H9 (cell line): ENCODE results near the gene ARL13B. TPM values are rescaled to one million over a fixed set of nuclear protein-coding genes. Genes with fewer than 3 reads are reported as not detected.

Source experiments
- DNase-seq: peaks from one replicate; pipeline ENCODE4 v3.0.0-alpha.2; 2017
- H2AFZ ChIP-seq: one replicate; pipeline ENCODE4 v1.6.1; 2013; ENCODE audit warnings: mild to moderate bottlenecking, low read length, control low read depth, moderate library complexity
- H2AK5ac ChIP-seq: 2 replicates; pipeline ENCODE4 v1.6.1; 2013; ENCODE audit warnings: low read length, control low read depth, mixed read lengths; ENCODE audit not compliant: insufficient read length
- H2BK120ac ChIP-seq: one replicate; pipeline ENCODE4 v1.6.1; 2013; ENCODE audit warnings: low read depth, mild to moderate bottlenecking, low read length, control low read depth, inconsistent platforms; ENCODE audit not compliant: poor library complexity, severe bottlenecking
- H2BK12ac ChIP-seq: 2 replicates; pipeline ENCODE4 v1.6.1; 2013; ENCODE audit warnings: low read length, control low read depth, mixed read lengths, low read depth; ENCODE audit not compliant: insufficient read length
- H2BK15ac ChIP-seq: 2 replicates; pipeline ENCODE4 v1.6.1; 2013; ENCODE audit warnings: low read depth, low read length, control low read depth
- H2BK20ac ChIP-seq: one replicate; pipeline ENCODE4 v1.6.1; 2013; ENCODE audit warnings: low read depth, mild to moderate bottlenecking, low read length, control low read depth, inconsistent platforms; ENCODE audit not compliant: poor library complexity, severe bottlenecking
- H2BK5ac ChIP-seq: 2 replicates; pipeline ENCODE4 v1.6.1; 2013; ENCODE audit warnings: low read length, control low read depth, mixed read lengths; ENCODE audit not compliant: insufficient read length
- H3K14ac ChIP-seq: 2 replicates; pipeline ENCODE4 v1.6.1; 2013; ENCODE audit warnings: low read length, control low read depth; ENCODE audit not compliant: insufficient read depth
- H3K18ac ChIP-seq: 2 replicates; pipeline ENCODE4 v1.6.1; 2013; ENCODE audit warnings: low read depth, mild to moderate bottlenecking, mixed read lengths, low read length, control low read depth; ENCODE audit not compliant: insufficient read length
- H3K23ac ChIP-seq: 2 replicates; pipeline ENCODE4 v1.6.1; 2013; ENCODE audit warnings: low read length, control low read depth, mixed read lengths, low read depth; ENCODE audit not compliant: insufficient read length
- H3K23me2 ChIP-seq: 2 replicates; pipeline ENCODE4 v1.6.1; 2013; ENCODE audit warnings: low read depth, mild to moderate bottlenecking, mixed read lengths, low read length, control low read depth; ENCODE audit not compliant: insufficient read length, poor library complexity, severe bottlenecking
- H3K27ac ChIP-seq: 2 replicates; pipeline ENCODE4 v1.5.1; 2013; ENCODE audit warnings: low read length, control low read depth, mixed read lengths, low read depth; ENCODE audit not compliant: insufficient read length
- H3K27me3 ChIP-seq: 2 replicates; pipeline ENCODE4 v1.6.1; 2013; ENCODE audit warnings: low read length, control low read depth, inconsistent platforms; ENCODE audit not compliant: insufficient read depth
- H3K4ac ChIP-seq: 2 replicates; pipeline ENCODE4 v1.6.1; 2013; ENCODE audit warnings: low read depth, mild to moderate bottlenecking, control low read depth, inconsistent platforms, low read length, moderate library complexity
- H3K4me1 ChIP-seq: 2 replicates; pipeline ENCODE4 v1.6.1; 2013; ENCODE audit warnings: low read length, control low read depth, inconsistent platforms; ENCODE audit not compliant: insufficient read depth
- H3K4me2 ChIP-seq: 2 replicates; pipeline ENCODE4 v1.6.1; 2013; ENCODE audit warnings: low read length, control low read depth, mixed read lengths; ENCODE audit not compliant: insufficient read length, insufficient read depth
- H3K56ac ChIP-seq: 2 replicates; pipeline ENCODE4 v1.6.1; 2013; ENCODE audit warnings: low read depth, mild to moderate bottlenecking, mixed read lengths, low read length, control low read depth; ENCODE audit not compliant: insufficient read length
- H3K79me1 ChIP-seq: 2 replicates; pipeline ENCODE4 v1.6.1; 2013; ENCODE audit warnings: low read depth, mild to moderate bottlenecking, moderate library complexity, low read length, control low read depth, inconsistent platforms; ENCODE audit not compliant: insufficient read depth, poor library complexity, severe bottlenecking
- H3K79me2 ChIP-seq: 2 replicates; pipeline ENCODE4 v1.6.1; 2013; ENCODE audit warnings: low read length, control low read depth, inconsistent platforms; ENCODE audit not compliant: insufficient read depth
- H3K9ac ChIP-seq: 2 replicates; pipeline ENCODE4 v1.6.1; 2013; ENCODE audit warnings: low read length, control low read depth, mixed read lengths; ENCODE audit not compliant: insufficient read length; ENCODE audit errors: extremely low read depth
- H3K9me3 ChIP-seq: one replicate; pipeline ENCODE4 v1.6.1; 2013; ENCODE audit warnings: low read depth, low read length, inconsistent platforms; ENCODE audit not compliant: control insufficient read depth
- H3T11ph ChIP-seq: one replicate; pipeline ENCODE4 v1.6.1; 2013; ENCODE audit warnings: mild to moderate bottlenecking, low read length, control low read depth, inconsistent platforms
- H4K20me1 ChIP-seq: one replicate; pipeline ENCODE4 v1.6.1; 2013; ENCODE audit not compliant: control insufficient read depth, insufficient read length, insufficient read depth
- H4K5ac ChIP-seq: 2 replicates; pipeline ENCODE4 v1.6.1; 2013; ENCODE audit warnings: low read depth, mild to moderate bottlenecking, mixed read lengths, low read length, control low read depth; ENCODE audit not compliant: insufficient read length
- H4K8ac ChIP-seq: replicated peaks from 2 replicates; pipeline ENCODE4 v1.6.1; 2013; ENCODE audit warnings: low read length, control low read depth, mixed read lengths, low read depth; ENCODE audit not compliant: insufficient read length
- H4K91ac ChIP-seq: 2 replicates; pipeline ENCODE4 v1.6.1; 2013; ENCODE audit warnings: low read depth, mild to moderate bottlenecking, moderate library complexity, mixed read lengths, low read length, control low read depth; ENCODE audit not compliant: insufficient read length
- H3K27ac Mint-ChIP-seq, 3 experiments: 2 replicates in 2 of 3; 3 replicates in 1 of 3; pipeline ENCODE4 v1.8.0; 2020 to 2021; ENCODE audit warnings: mixed read lengths in 3 of 3, mild to moderate bottlenecking in 1 of 3, moderate library complexity in 1 of 3
- H3K27me3 Mint-ChIP-seq: 2 replicates; pipeline ENCODE4 v1.8.0; 2021; ENCODE audit warnings: low read depth, mild to moderate bottlenecking, moderate library complexity, mixed read lengths
- H3K36me3 Mint-ChIP-seq, 3 experiments: 2 replicates in 2 of 3; 3 replicates in 1 of 3; pipeline ENCODE4 v1.8.0; 2020 to 2021; ENCODE audit warnings: low read depth in 3 of 3, mixed read lengths in 3 of 3; ENCODE audit not compliant: insufficient read depth in 1 of 3
- H3K4me1 Mint-ChIP-seq, 2 experiments: 2 replicates each; pipeline ENCODE4 v1.8.0; 2020; ENCODE audit warnings: mixed read lengths in 2 of 2
- H3K4me3 Mint-ChIP-seq, 2 experiments: 2 replicates in 1 of 2; 3 replicates in 1 of 2; pipeline ENCODE4 v1.8.0; 2020 to 2021; ENCODE audit warnings: mild to moderate bottlenecking in 2 of 2, mixed read lengths in 2 of 2, moderate library complexity in 1 of 2
- H3K9me3 Mint-ChIP-seq, 2 experiments: 2 replicates in 1 of 2; 3 replicates in 1 of 2; pipeline ENCODE4 v1.8.0; 2020; ENCODE audit warnings: mild to moderate bottlenecking in 2 of 2, mixed read lengths in 2 of 2, moderate library complexity in 1 of 2
- WGBS: extraction: QIAGEN DNeasy Blood & Tissue Kit; methylation state at CpG from one replicate; pipeline ENCODE4 v1.1.7; 2013; ENCODE audit warnings: missing lambda C conversion rate, low lambda C conversion rate, mixed read lengths; ENCODE audit not compliant: insufficient read length; ENCODE audit errors: extremely low coverage; 5-methylcytosine and 5-hydroxymethylcytosine counted together
- total RNA-seq: library from RNA; stranded (reverse); gene quantifications from 2 replicates; pipeline ENCODE4 v1.2.1, GENCODE V29; 2021
- TF ChIP-seq, protein P1 (sequence below): fragments of 200-600 bp; sonication (generic); conservative IDR thresholded peaks from 3 replicates; pipeline ENCODE4 v1.8.0; 2021; ENCODE audit warnings: antibody characterized with exemption, mild to moderate bottlenecking

ARL13B gene
- total RNA-seq, 1 experiment from 2014 or later: 7.9 TPM

DNA sequence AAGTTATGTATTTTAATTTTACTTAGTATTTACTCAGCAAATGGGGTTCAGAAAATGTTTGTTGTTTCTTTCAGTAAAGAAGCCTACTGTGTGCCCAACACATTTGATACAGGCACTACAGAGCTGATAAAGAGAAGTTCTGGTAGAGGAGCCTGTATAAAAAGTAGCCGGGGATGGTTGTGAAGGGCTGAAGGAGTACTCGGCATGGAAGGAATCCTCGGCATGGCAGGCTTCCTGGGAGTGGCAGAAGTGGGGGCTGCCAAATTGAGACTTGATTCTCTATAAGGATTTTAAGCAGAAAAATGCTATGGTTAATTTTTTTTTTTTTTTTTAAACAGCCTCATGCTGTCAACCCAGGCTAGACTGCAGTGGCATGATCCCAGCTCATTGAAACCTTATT, 9.3 kb downstream of the ARL13B start:
- no peak overlapping the region; a peak in 1 of 7 replicates for H3K27ac Mint-ChIP-seq
- H3K4me3 Mint-ChIP-seq: no peak overlapping the region

More for the DNA sequence above, 9.3 kb downstream of the ARL13B start:
- Mint-ChIP-seq H3K4me1 (peaks cover 3% of the 10 kb centered on the region in 2 experiments; a peak in 3 of 4 replicates), H3K9me3 (no peaks in the 10 kb centered on the region), H3K27me3 (no peaks in the 10 kb centered on the region), H3K36me3 (no peaks in the 10 kb centered on the region; a peak in 1 of 7 replicates)
- Histone ChIP-seq H3K4me2 (no peak overlapping the region), H4K20me1 (no peaks in the 10 kb centered on the region), H3K14ac (no peak overlapping the region), H3K23me2 (no peaks in the 10 kb centered on the region), H3K4ac (no peak overlapping the region), H4K91ac (no peak overlapping the region), H3K9me3 (no peaks in the 10 kb centered on the region), H3K23ac (no peak overlapping the region), H4K5ac (no peak overlapping the region), H2BK5ac (no peak overlapping the region), H3K79me2 (peaks cover 3% of the 10 kb centered on the region; the same call in 1 of the 2 replicates), H3K18ac (no peak overlapping the region), H3K56ac (no peak overlapping the region), H3K9ac (no peak overlapping the region), H2BK20ac (no peak overlapping the region), H3K79me1 (peaks cover 5% of the 10 kb centered on the region), H4K8ac (no peak overlapping the region), H2BK120ac (no peak overlapping the region), H3K27me3 (no peaks in the 10 kb centered on the region), H2AFZ (no peak overlapping the region), H2BK12ac (no peak overlapping the region), H2BK15ac (no peak overlapping the region), H3T11ph (no peak overlapping the region), H3K4me1 (no peaks in the 10 kb centered on the region), H3K27ac (no peak overlapping the region), H2AK5ac (no peak overlapping the region)
- WGBS: no CpG with 5 or more reads among the region's 3 CpGs
- DNase-seq: no peak
- TF ChIP-seq, protein P1, sequence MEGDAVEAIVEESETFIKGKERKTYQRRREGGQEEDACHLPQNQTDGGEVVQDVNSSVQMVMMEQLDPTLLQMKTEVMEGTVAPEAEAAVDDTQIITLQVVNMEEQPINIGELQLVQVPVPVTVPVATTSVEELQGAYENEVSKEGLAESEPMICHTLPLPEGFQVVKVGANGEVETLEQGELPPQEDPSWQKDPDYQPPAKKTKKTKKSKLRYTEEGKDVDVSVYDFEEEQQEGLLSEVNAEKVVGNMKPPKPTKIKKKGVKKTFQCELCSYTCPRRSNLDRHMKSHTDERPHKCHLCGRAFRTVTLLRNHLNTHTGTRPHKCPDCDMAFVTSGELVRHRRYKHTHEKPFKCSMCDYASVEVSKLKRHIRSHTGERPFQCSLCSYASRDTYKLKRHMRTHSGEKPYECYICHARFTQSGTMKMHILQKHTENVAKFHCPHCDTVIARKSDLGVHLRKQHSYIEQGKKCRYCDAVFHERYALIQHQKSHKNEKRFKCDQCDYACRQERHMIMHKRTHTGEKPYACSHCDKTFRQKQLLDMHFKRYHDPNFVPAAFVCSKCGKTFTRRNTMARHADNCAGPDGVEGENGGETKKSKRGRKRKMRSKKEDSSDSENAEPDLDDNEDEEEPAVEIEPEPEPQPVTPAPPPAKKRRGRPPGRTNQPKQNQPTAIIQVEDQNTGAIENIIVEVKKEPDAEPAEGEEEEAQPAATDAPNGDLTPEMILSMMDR: no peak
